ENCODE data around the gene PYM1. TPM values are rescaled to one million over a fixed set of nuclear protein-coding genes. Genes with fewer than 3 reads are reported as not detected.

PYM1 gene
- total and polyA plus RNA-seq, 2 of the 13 experiments (the other 11 are each of a cell fraction or from before 2014, with no cell fraction given), result 44.0 to 51.8 TPM

- no peak for TF ChIP-seq ZNF766 (CRISPR knock-in tag; IDR thresholded peaks at IDR 0.05; ENCODE audit: borderline replicate concordance)
- no peak for TF ChIP-seq E2F1 (CRISPR knock-in tag; IDR thresholded peaks at IDR 0.05)
- TF ChIP-seq ZSCAN9 (CRISPR knock-in tag; IDR thresholded peaks at IDR 0.05; ENCODE audit: borderline replicate concordance), result no peak
- no peak for TF ChIP-seq TFDP2 (CRISPR knock-in tag; IDR thresholded peaks at IDR 0.05)
- TF ChIP-seq FOXP1 (IDR thresholded peaks at IDR 0.05), result no peak
- no peak for TF ChIP-seq FOXP1 (CRISPR knock-in tag; IDR thresholded peaks at IDR 0.05)
- TF ChIP-seq IRF1 (CRISPR knock-in tag; IDR thresholded peaks at IDR 0.05; ENCODE audit: low read depth), result no peak
- TF ChIP-seq ZBTB37 (CRISPR knock-in tag; IDR thresholded peaks at IDR 0.05), result no peak
- TF ChIP-seq ZNF709 (CRISPR knock-in tag; IDR thresholded peaks at IDR 0.05), result no peak
- no peak for TF ChIP-seq GATAD1 (CRISPR knock-in tag; IDR thresholded peaks at IDR 0.05)
- TF ChIP-seq SMARCE1 (IDR thresholded peaks at IDR 0.05; ENCODE audit: borderline replicate concordance), result no peak
- no peak for TF ChIP-seq LRRFIP1 (CRISPR knock-in tag; conservative IDR thresholded peaks at IDR 0.05)
- no peak for TF ChIP-seq TIGD3 (CRISPR knock-in tag; IDR thresholded peaks at IDR 0.05; ENCODE audit: borderline replicate concordance)
- TF ChIP-seq ZBTB42 (CRISPR knock-in tag; IDR thresholded peaks at IDR 0.05), result 0 out of 2 replicates have a peak, but pooled peaks have one; percentile 37
- TF ChIP-seq ZNF414 (CRISPR knock-in tag; IDR thresholded peaks at IDR 0.05), result no peak
- 0 out of 2 replicates have a peak, but pooled peaks have one; percentile 4 for TF ChIP-seq ZNF317 (CRISPR knock-in tag; IDR thresholded peaks at IDR 0.05)
- TF ChIP-seq MYC (CRISPR knock-in tag; IDR thresholded peaks at IDR 0.05; ENCODE audit: borderline replicate concordance), result no peak; the same call in 1 of the 2 replicates
- no peak for TF ChIP-seq ZKSCAN8 (CRISPR knock-in tag; IDR thresholded peaks at IDR 0.05; ENCODE audit: borderline replicate concordance)
- no peak for TF ChIP-seq ZNF343 (CRISPR knock-in tag; IDR thresholded peaks at IDR 0.05)
- TF ChIP-seq MTA3 (CRISPR knock-in tag; IDR thresholded peaks at IDR 0.05), result no peak
- no peak for TF ChIP-seq STAT5B (CRISPR knock-in tag; IDR thresholded peaks at IDR 0.05)
- TF ChIP-seq ZNF337 (CRISPR knock-in tag; IDR thresholded peaks at IDR 0.05; ENCODE audit: borderline replicate concordance, low read depth), result no peak
- no peak for TF ChIP-seq ZNF383 (CRISPR knock-in tag; IDR thresholded peaks at IDR 0.05; ENCODE audit: borderline replicate concordance)
These were observed 46.6 kb upstream of the PYM1 start (continued) for GRCh38 chr12:55974308-55974730.

Data from HepG2 (cell line).